Measurements from ENCODE around the gene ST8SIA1. TPM values are rescaled to one million over a fixed set of nuclear protein-coding genes. Genes with fewer than 3 reads are reported as not detected.

The ST8SIA1 gene
- total and polyA plus RNA-seq, 2 of the 8 experiments (the other 6 are each of a cell fraction or from before 2014, with no cell fraction given) = 1.9 to 4.4 TPM

DNA sequence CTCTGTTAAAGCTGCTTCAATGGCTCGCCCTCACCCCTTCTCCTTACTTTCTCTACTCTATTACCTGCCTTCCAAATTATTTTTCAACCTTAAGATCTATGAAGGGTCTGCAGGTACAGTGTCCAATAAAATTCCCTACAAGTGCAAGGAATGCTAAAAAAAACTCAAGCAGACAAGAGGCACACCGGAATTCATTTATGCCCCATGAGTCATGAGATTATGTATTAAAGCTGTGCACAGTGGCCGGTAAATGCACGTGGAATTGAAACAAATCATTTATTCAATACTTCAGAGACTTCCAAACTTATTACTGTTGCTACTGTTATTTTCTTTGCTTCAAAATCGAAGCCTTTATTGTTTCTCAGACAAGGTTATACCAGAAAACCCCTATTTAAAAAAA lies 68.4 kb downstream of the ST8SIA1 start:
- POLR2A ChIA-PET (ENCODE audit: partially characterized antibody) = no interaction called here
- no peak overlapping the region for H3K9ac ChIP-seq (replicated peaks in 1 of 4; ENCODE audit: extremely low read depth in 1 of 4, low read depth in 3 of 4, low read length in 3 of 4)
- FAIRE-seq (no peak), DNase-seq (ENCODE audit: low read depth in 1 of 2, low spot score in 2 of 2) (no peak)
- CTCF ChIA-PET (ENCODE audit: partially characterized antibody) = no interaction called here
- H4K91ac ChIP-seq (replicated peaks; ENCODE audit: insufficient read length, low read length) = no peak overlapping the region
- H3K4ac ChIP-seq (replicated peaks; ENCODE audit: insufficient read length, low read depth, low read length) = no peak overlapping the region
- H3K27ac ChIP-seq (ENCODE audit: low read depth, low read length) = no peak overlapping the region
- H4K8ac ChIP-seq (ENCODE audit: extremely low read depth, insufficient read depth, low read length) = no peak overlapping the region
- H2BK5ac ChIP-seq (ENCODE audit: low read depth, low read length) = no peak overlapping the region
- no peak overlapping the region for H2BK120ac ChIP-seq (replicated peaks; ENCODE audit: low read depth, low read length)
- no peak overlapping the region for H3K4me2 ChIP-seq (ENCODE audit: insufficient read depth in 1 of 2, low read depth in 2 of 2, low read length in 2 of 2)
- no peak overlapping the region for H2AFZ ChIP-seq (ENCODE audit: low read length)
- peaks cover 0 to 5% (median 2%) of the 10 kb centered on the region in 4 experiments; a peak in 2 of 7 replicates for H3K4me1 ChIP-seq (replicated peaks in 1 of 4; ENCODE audit: control insufficient read depth in 3 of 4, insufficient read depth in 4 of 4, low read length in 3 of 4)
- H3K79me1 ChIP-seq (ENCODE audit: low read depth, low read length) = no peaks in the 10 kb centered on the region
- no peaks in the 10 kb centered on the region for H3K27me3 ChIP-seq (replicated peaks in 1 of 4; ENCODE audit: control insufficient read depth in 3 of 4, extremely low read depth in 1 of 4, insufficient read depth in 3 of 4, low read length in 3 of 4)
- H4K5ac ChIP-seq (ENCODE audit: insufficient read length, low read depth, low read length) = no peak overlapping the region
- H3K23ac ChIP-seq (ENCODE audit: insufficient read length) = no peak overlapping the region
- H2BK15ac ChIP-seq (ENCODE audit: low read length) = no peak overlapping the region
- 95% methylated on average over 5 of the region's 5 CpGs; no CpG with 5 or more reads in 1 of the 2 experiments for WGBS, 2 experiments (ENCODE audit: extremely low coverage in 1 of 2, insufficient coverage in 1 of 2, insufficient read length in 1 of 2, insufficient replicate concordance in 2 of 2, low coverage in 1 of 2, low lambda C conversion rate in 2 of 2, missing lambda C conversion rate in 1 of 2)
- H3K9me3 ChIP-seq (ENCODE audit: insufficient read depth in 2 of 2, low read depth in 1 of 2, low read length in 1 of 2) = no peaks in the 10 kb centered on the region
- H2BK12ac ChIP-seq (ENCODE audit: low read depth, low read length) = no peak overlapping the region
- no peak overlapping the region for H3K56ac ChIP-seq (replicated peaks; ENCODE audit: insufficient read length, low read depth, low read length)
- H3K23me2 ChIP-seq (ENCODE audit: low read depth, low read length) = no peaks in the 10 kb centered on the region
- H3K18ac ChIP-seq (ENCODE audit: extremely low read depth, low read length) = no peak overlapping the region
- no peak overlapping the region for H2BK20ac ChIP-seq (ENCODE audit: low read length)
- no peak overlapping the region for H2AK5ac ChIP-seq (ENCODE audit: low read depth, low read length)
- no peaks in the 10 kb centered on the region for H3K36me3 ChIP-seq (ENCODE audit: control insufficient read depth in 2 of 4, insufficient read depth in 4 of 4, low read length in 3 of 4)
- H3K4me3 ChIP-seq (ENCODE audit: extremely low read depth in 1 of 4, insufficient read depth in 2 of 4, low read depth in 3 of 4, low read length in 4 of 4) = no peak overlapping the region
- H4K20me1 ChIP-seq (replicated peaks in 1 of 2; ENCODE audit: control insufficient read depth in 1 of 2, insufficient read depth in 2 of 2, low read length in 2 of 2) = no peaks in the 10 kb centered on the region
- no peaks in the 10 kb centered on the region for H3K79me2 ChIP-seq (ENCODE audit: control insufficient read depth in 1 of 2, insufficient read depth in 2 of 2, low read length in 2 of 2)
- H3K14ac ChIP-seq (ENCODE audit: insufficient read length) = no peak overlapping the region
- TF ChIP-seq RNF2 (IDR thresholded peaks at IDR 0.05; ENCODE audit: borderline replicate concordance, low read depth, low read length, missing control alignments, poor library complexity, severe bottlenecking) (no peak), CBX5 (IDR thresholded peaks at IDR 0.05; ENCODE audit: low read depth, low read length) (no peak), CEBPB (IDR thresholded peaks at IDR 0.05; ENCODE audit: low read depth, low read length) (no peak), TBP (IDR thresholded peaks at IDR 0.05; ENCODE audit: low read depth, low read length) (no peak), GTF2F1 (IDR thresholded peaks at IDR 0.05; ENCODE audit: borderline replicate concordance, low read depth, low read length) (no peak), EGR1 (IDR thresholded peaks at IDR 0.05; ENCODE audit: borderline replicate concordance, low read depth, low read length) (no peak), SRF (IDR thresholded peaks at IDR 0.05; ENCODE audit: low read depth, low read length) (no peak), ZNF274 (IDR thresholded peaks at IDR 0.05; ENCODE audit: borderline replicate concordance, extremely low read depth, low read length) (no peak), SP1 (IDR thresholded peaks at IDR 0.05; ENCODE audit: low read depth, low read length) (no peak)
- TF ChIP-seq, protein P1, sequence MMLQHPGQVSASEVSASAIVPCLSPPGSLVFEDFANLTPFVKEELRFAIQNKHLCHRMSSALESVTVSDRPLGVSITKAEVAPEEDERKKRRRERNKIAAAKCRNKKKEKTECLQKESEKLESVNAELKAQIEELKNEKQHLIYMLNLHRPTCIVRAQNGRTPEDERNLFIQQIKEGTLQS (IDR thresholded peaks at IDR 0.05; ENCODE audit: insufficient read depth, low read depth, low read length) = no peak
- TF ChIP-seq, protein P2, sequence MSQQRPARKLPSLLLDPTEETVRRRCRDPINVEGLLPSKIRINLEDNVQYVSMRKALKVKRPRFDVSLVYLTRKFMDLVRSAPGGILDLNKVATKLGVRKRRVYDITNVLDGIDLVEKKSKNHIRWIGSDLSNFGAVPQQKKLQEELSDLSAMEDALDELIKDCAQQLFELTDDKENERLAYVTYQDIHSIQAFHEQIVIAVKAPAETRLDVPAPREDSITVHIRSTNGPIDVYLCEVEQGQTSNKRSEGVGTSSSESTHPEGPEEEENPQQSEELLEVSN (IDR thresholded peaks at IDR 0.05) = no peak
- TF ChIP-seq, protein P3, sequence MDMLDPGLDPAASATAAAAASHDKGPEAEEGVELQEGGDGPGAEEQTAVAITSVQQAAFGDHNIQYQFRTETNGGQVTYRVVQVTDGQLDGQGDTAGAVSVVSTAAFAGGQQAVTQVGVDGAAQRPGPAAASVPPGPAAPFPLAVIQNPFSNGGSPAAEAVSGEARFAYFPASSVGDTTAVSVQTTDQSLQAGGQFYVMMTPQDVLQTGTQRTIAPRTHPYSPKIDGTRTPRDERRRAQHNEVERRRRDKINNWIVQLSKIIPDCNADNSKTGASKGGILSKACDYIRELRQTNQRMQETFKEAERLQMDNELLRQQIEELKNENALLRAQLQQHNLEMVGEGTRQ (IDR thresholded peaks at IDR 0.05; ENCODE audit: low read length) = no peak
